Adrenal gland (tissue), 5 donors: ENCODE measurements around the gene CPVL.

ENCODE experiments used
- CTCF ChIP-seq, 6 experiments: fragments of 450-650 bp in 4 of 6; fragments of 200-600 bp in 2 of 6; sonication (generic) in 1 of 6; IDR thresholded peaks; 1 replicate in 5 of 6; 2 replicates in 1 of 6; pipeline versions ENCODE4 v1.5.1 to v1.8.0; 2016 to 2021; ENCODE audit warnings: antibody characterized with exemption in 6 of 6, mild to moderate bottlenecking in 2 of 6, moderate library complexity in 1 of 6
- POLR2A ChIP-seq, 2 donors: fragments of 450-650 bp; IDR thresholded peaks; one replicate each; pipeline ENCODE4 v1.6.1; 2017; ENCODE audit warnings: antibody characterized with exemption in 2 of 2, mild to moderate bottlenecking in 2 of 2, moderate library complexity in 1 of 2
- donor health status: DM: no; HTN: no; CAD: no.

DNA sequence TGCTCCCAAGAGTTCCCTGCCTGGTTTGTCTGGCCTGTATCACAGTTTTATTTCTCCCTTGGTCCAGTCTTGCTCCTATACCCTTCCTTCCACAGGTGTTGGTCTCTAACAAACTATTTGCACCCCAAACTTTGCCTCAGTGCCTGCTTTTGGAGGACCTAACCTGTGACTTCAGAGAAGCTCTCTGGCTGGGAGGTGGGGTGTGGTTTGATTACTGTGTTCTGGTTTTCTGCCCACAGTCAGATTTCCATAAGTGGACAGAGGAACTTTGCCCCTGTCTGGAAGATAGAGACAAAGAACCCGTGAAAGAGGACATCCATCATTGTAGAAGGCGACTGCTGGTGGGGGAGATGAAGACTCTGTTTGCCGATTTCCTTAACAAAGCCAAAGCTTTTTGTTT, 132.4 kb downstream of the CPVL start:
- TF ChIP-seq CTCF (IDR thresholded peaks at IDR 0.05), result no peak
- TF ChIP-seq POLR2A (IDR thresholded peaks at IDR 0.05), result no peak
